Parathyroid adenoma (tissue), 2 donors: ENCODE measurements around the gene LIMS2.

ENCODE experiments used
- H2AFZ ChIP-seq: fragments of 300-600 bp; sonication (generic); one replicate; pipeline ENCODE4 v1.7.0; 2017; ENCODE audit warnings: antibody characterized with exemption, mild to moderate bottlenecking
- H3K27ac ChIP-seq: fragments of 300-600 bp; sonication (generic); one replicate; pipeline ENCODE4 v1.7.0; 2017
- H3K27me3 ChIP-seq: fragments of 300-600 bp; sonication (generic); one replicate; pipeline ENCODE4 v1.7.0; 2017; ENCODE audit warnings: low read length; ENCODE audit not compliant: control insufficient read depth, insufficient read depth
- H3K36me3 ChIP-seq: fragments of 300-600 bp; sonication (generic); one replicate; pipeline ENCODE4 v1.7.0; 2017; ENCODE audit warnings: low read length; ENCODE audit not compliant: control insufficient read depth, insufficient read depth
- H3K4me1 ChIP-seq: fragments of 300-600 bp; sonication (generic); one replicate; pipeline ENCODE4 v1.7.0; 2017; ENCODE audit warnings: control low read depth
- H3K4me2 ChIP-seq: fragments of 300-600 bp; sonication (generic); one replicate; pipeline ENCODE4 v1.7.0; 2017; ENCODE audit warnings: low read length
- H3K4me3 ChIP-seq: fragments of 300-600 bp; sonication (generic); one replicate; pipeline ENCODE4 v1.7.0; 2017; ENCODE audit warnings: low read depth, low read length
- H3K79me2 ChIP-seq: fragments of 300-600 bp; sonication (generic); one replicate; pipeline ENCODE4 v1.7.0; 2017; ENCODE audit warnings: control low read depth
- H3K9ac ChIP-seq: fragments of 300-600 bp; sonication (generic); one replicate; pipeline ENCODE4 v1.7.0; 2017; ENCODE audit warnings: mild to moderate bottlenecking
- H3K9me3 ChIP-seq: fragments of 300-600 bp; sonication (generic); one replicate; pipeline ENCODE4 v1.7.0; 2017; ENCODE audit warnings: low read length; ENCODE audit not compliant: control insufficient read depth
- TF ChIP-seq, protein P1 (sequence below): fragments of 300-600 bp; sonication (generic); IDR thresholded peaks from one replicate; pipeline ENCODE4 v1.7.0; 2017; ENCODE audit warnings: antibody characterized with exemption, mild to moderate bottlenecking
- donor health status: primary hyperparathyroidism.

The LIMS2 gene

DNA sequence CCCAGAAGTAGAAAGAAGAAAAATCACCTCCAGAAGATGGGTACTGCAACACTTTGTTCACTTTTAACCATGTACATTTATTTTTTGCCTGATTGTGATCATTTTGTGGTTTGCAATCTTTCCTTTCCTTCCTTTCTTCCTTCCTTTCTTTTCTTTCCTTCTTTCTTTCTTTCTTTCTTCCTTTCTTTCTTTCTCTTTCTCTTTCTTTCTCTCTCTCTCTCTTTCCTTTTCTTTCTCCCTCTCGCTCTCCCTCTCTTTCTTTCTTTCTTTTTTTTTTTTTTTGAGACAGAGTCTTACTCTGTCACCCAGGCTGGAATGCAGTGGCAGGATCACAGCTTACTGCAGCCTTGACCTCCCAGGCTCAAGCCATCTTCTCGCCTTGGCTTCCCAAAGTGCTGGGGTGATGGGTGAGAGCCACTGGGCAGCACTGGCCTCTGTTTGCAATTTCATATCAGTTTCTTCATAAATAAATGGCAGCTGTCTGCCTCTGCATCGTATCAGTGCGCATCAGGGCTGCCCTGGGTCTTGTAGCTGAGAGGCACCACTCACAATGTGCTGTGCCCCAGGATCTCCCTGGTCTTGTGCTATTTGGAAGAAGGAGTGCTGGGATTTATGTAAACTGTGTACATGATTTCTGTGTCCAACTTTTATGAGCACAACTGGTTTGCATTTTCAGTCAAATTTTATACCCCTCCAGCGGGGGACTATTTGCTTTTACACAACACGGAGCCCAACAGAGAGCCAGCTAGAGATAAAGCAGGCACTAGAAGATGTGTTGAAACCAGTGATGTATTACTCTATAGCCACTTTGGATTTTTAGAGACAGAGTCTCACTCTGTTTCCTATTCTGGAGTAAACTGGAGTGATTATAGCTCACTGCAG, 6.9 kb upstream of the LIMS2 start:
- Histone ChIP-seq H3K9ac (no peak overlapping the region), H3K27me3 (no peaks in the 10 kb centered on the region), H3K27ac (no peak overlapping the region), H3K36me3 (no peaks in the 10 kb centered on the region), H3K79me2 (no peaks in the 10 kb centered on the region), H3K4me3 (no peak overlapping the region), H2AFZ (no peak overlapping the region), H3K9me3 (no peaks in the 10 kb centered on the region), H3K4me2 (no peak overlapping the region), H3K4me1 (no peaks in the 10 kb centered on the region)
- TF ChIP-seq, protein P1, sequence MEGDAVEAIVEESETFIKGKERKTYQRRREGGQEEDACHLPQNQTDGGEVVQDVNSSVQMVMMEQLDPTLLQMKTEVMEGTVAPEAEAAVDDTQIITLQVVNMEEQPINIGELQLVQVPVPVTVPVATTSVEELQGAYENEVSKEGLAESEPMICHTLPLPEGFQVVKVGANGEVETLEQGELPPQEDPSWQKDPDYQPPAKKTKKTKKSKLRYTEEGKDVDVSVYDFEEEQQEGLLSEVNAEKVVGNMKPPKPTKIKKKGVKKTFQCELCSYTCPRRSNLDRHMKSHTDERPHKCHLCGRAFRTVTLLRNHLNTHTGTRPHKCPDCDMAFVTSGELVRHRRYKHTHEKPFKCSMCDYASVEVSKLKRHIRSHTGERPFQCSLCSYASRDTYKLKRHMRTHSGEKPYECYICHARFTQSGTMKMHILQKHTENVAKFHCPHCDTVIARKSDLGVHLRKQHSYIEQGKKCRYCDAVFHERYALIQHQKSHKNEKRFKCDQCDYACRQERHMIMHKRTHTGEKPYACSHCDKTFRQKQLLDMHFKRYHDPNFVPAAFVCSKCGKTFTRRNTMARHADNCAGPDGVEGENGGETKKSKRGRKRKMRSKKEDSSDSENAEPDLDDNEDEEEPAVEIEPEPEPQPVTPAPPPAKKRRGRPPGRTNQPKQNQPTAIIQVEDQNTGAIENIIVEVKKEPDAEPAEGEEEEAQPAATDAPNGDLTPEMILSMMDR = no peak

GRCh38 chr2:127681288-127681804, 6.0 kb upstream of the LIMS2 start:
- no peaks in the 10 kb centered on the region for H3K79me2 ChIP-seq
- H3K27ac ChIP-seq = no peak overlapping the region
- no peaks in the 10 kb centered on the region for H3K4me1 ChIP-seq
- TF ChIP-seq, protein P1 = no peak
- H3K9ac ChIP-seq = no peak overlapping the region
- H2AFZ ChIP-seq = peak overlapping the region; percentile 38
- no peak overlapping the region for H3K4me2 ChIP-seq
- no peaks in the 10 kb centered on the region for H3K9me3 ChIP-seq
- H3K27me3 ChIP-seq = no peaks in the 10 kb centered on the region
- no peaks in the 10 kb centered on the region for H3K36me3 ChIP-seq
- no peak overlapping the region for H3K4me3 ChIP-seq

- Histone ChIP-seq H3K4me1 (peaks cover 3% of the 10 kb centered on the region), H2AFZ (no peak overlapping the region), H3K79me2 (no peaks in the 10 kb centered on the region), H3K4me3 (no peak overlapping the region), H3K36me3 (no peaks in the 10 kb centered on the region), H3K9me3 (no peaks in the 10 kb centered on the region), H3K27ac (no peak overlapping the region), H3K4me2 (no peak overlapping the region), H3K27me3 (no peaks in the 10 kb centered on the region), H3K9ac (no peak overlapping the region)
- TF ChIP-seq, protein P1 = no peak
Observed at GRCh38 chr2:127680706-127681287, 5.5 kb upstream of the LIMS2 start.

GRCh38 chr2:127679680-127680361, 4.5 kb upstream of the LIMS2 start:
- peaks cover 6% of the 10 kb centered on the region for H3K4me1 ChIP-seq

More at GRCh38 chr2:127679680-127680361, 4.5 kb upstream of the LIMS2 start:
- Histone ChIP-seq H3K4me3 (no peak overlapping the region), H3K27me3 (no peaks in the 10 kb centered on the region), H3K9ac (no peak overlapping the region), H3K27ac (no peak overlapping the region), H2AFZ (no peak overlapping the region), H3K79me2 (no peaks in the 10 kb centered on the region), H3K9me3 (no peaks in the 10 kb centered on the region), H3K36me3 (no peaks in the 10 kb centered on the region), H3K4me2 (no peak overlapping the region)
- TF ChIP-seq, protein P1 = no peak
